Endothelial cell of umbilical vein (primary cell): Measurements from ENCODE around the gene PDE8B. TPM values are rescaled to one million over a fixed set of nuclear protein-coding genes. Genes with fewer than 3 reads are reported as not detected.

ENCODE experiments used
- BruUV-seq: library from RNA; stranded (reverse); fragments of 400-500 nt; replicated peaks from 2 replicates; lab custom pipeline; 2021; lab: Mats Ljungman, UMichigan
- CTCF ChIA-PET: fragments of 300-600, 350-600 bp; sonication (Branson Sonifier 250); formaldehyde crosslinking; loops from one replicate; lab custom pipeline; 2021; ENCODE audit warnings: antibody characterized with exemption, inconsistent platforms; lab: Charles Lee
- POLR2A ChIA-PET: fragments of 300-600, 350-600 bp; sonication (Branson Sonifier 250); formaldehyde crosslinking; loops from one replicate; lab custom pipeline; 2021; ENCODE audit warnings: antibody characterized with exemption, inconsistent platforms; lab: Charles Lee
- DNase-seq: peaks from one replicate; pipeline ENCODE4 v3.0.0-alpha.2; 2011; ENCODE audit warnings: low read depth, low spot score
- FAIRE-seq: peaks from 2 replicates; lab custom pipeline; 2011; peaks lifted over from hg19 to GRCh38; lab: Jason Lieb, UNC
- H2AFZ ChIP-seq: 2 replicates; pipeline ENCODE4 v1.6.0; 2012; ENCODE audit warnings: low read depth, low read length, control low read depth, inconsistent platforms
- H3K27ac ChIP-seq: 2 replicates; pipeline ENCODE4 v1.5.1; 2011; ENCODE audit warnings: low read depth, mild to moderate bottlenecking, control low read depth, low read length, moderate library complexity; ENCODE audit not compliant: insufficient read depth
- H3K27me3 ChIP-seq, 2 experiments: 2 replicates each; pipeline versions ENCODE4 v1.6.0 to v1.6.1; 2011; ENCODE audit warnings: low read length in 2 of 2, mixed read lengths in 1 of 2; ENCODE audit not compliant: control insufficient read depth in 2 of 2, insufficient read depth in 2 of 2
- H3K36me3 ChIP-seq, 2 experiments: 2 replicates in 1 of 2; 3 replicates in 1 of 2; pipeline ENCODE4 v1.5.1; 2011; ENCODE audit warnings: low read length in 2 of 2, mild to moderate bottlenecking in 1 of 2, moderate library complexity in 1 of 2; ENCODE audit not compliant: control insufficient read depth in 2 of 2, insufficient read depth in 2 of 2; ENCODE audit errors: extremely low read depth in 1 of 2
- H3K4me1 ChIP-seq: 3 replicates; pipeline ENCODE4 v1.5.1; 2011; ENCODE audit warnings: mild to moderate bottlenecking, low read length; ENCODE audit not compliant: control insufficient read depth, insufficient read depth; ENCODE audit errors: extremely low read depth
- H3K4me2 ChIP-seq: 2 replicates; pipeline ENCODE4 v1.6.1; 2011; ENCODE audit warnings: low read length, control low read depth, mixed read lengths; ENCODE audit not compliant: insufficient read depth
- H3K4me3 ChIP-seq, 3 experiments: fragments of 200-600 bp in 1 of 3; sonication (generic), shearing (Covaris generic) in 1 of 3; replicated peaks in 1 of 3; 2 replicates each; pipeline ENCODE4 v1.5.1; 2011 to 2016; ENCODE audit warnings: control low read depth in 3 of 3, low read length in 3 of 3, mild to moderate bottlenecking in 2 of 3, inconsistent platforms in 1 of 3, low read depth in 1 of 3, moderate library complexity in 1 of 3; ENCODE audit not compliant: insufficient read depth in 1 of 3
- H3K79me2 ChIP-seq: 2 replicates; pipeline ENCODE4 v1.6.0; 2012; ENCODE audit warnings: low read length, inconsistent platforms; ENCODE audit not compliant: control insufficient read depth, insufficient read depth
- H3K9ac ChIP-seq: replicated peaks from 2 replicates; pipeline ENCODE3; 2011; ENCODE audit warnings: low read length, control low read depth; ENCODE audit not compliant: insufficient read depth; ENCODE audit errors: extremely low read depth
- H3K9me1 ChIP-seq: replicated peaks from 3 replicates; pipeline ENCODE4 v1.6.0; 2011; ENCODE audit warnings: mild to moderate bottlenecking, low read length; ENCODE audit not compliant: control insufficient read depth, insufficient read depth; ENCODE audit errors: extremely low read depth
- H3K9me3 ChIP-seq: replicated peaks from 2 replicates; pipeline ENCODE4 v1.5.1; 2012; ENCODE audit warnings: low read length, inconsistent platforms; ENCODE audit not compliant: control insufficient read depth, insufficient read depth
- H4K20me1 ChIP-seq: replicated peaks from 2 replicates; pipeline ENCODE3; 2011; ENCODE audit warnings: mild to moderate bottlenecking, low read length; ENCODE audit not compliant: control insufficient read depth, insufficient read depth; ENCODE audit errors: extremely low read depth
- EZH2 ChIP-seq: IDR thresholded peaks from 2 replicates; pipeline ENCODE4 v1.6.1; 2012; ENCODE audit warnings: borderline replicate concordance, low read depth, mild to moderate bottlenecking, moderate library complexity, low read length, inconsistent platforms; ENCODE audit not compliant: severe bottlenecking
- FOS ChIP-seq: IDR thresholded peaks from 2 replicates; pipeline ENCODE4 v1.6.1; 2011; ENCODE audit warnings: mild to moderate bottlenecking, low read length, moderate library complexity, borderline replicate concordance; ENCODE audit not compliant: insufficient read depth
- GATA2 ChIP-seq: IDR thresholded peaks from 2 replicates; pipeline ENCODE4 v1.7.0; 2011; ENCODE audit warnings: low read depth, mild to moderate bottlenecking, moderate library complexity, mixed read lengths, low read length; ENCODE audit not compliant: insufficient read length, insufficient read depth
- JUN ChIP-seq: IDR thresholded peaks from 2 replicates; pipeline ENCODE4 v1.6.1; 2011; ENCODE audit warnings: borderline replicate concordance, low read depth; ENCODE audit not compliant: insufficient read length, insufficient read depth
- MYC ChIP-seq: IDR thresholded peaks from one replicate; pipeline ENCODE4 v1.6.1; 2011; ENCODE audit warnings: mild to moderate bottlenecking, low read depth, low read length
- POLR2A ChIP-seq: IDR thresholded peaks from 2 replicates; pipeline ENCODE4 v1.6.1; 2012; ENCODE audit warnings: low read depth, mild to moderate bottlenecking, control low read depth, low read length
- POLR2AphosphoS5 ChIP-seq: IDR thresholded peaks from 2 replicates; pipeline ENCODE4 v1.6.1; 2012; ENCODE audit warnings: low read depth, mild to moderate bottlenecking, control low read depth, low read length, moderate library complexity; ENCODE audit not compliant: insufficient read depth
- dilution Hi-C: fragments of 300-500 bp; cut with MboI; formaldehyde crosslinking; loops from one replicate; pipeline ENCODE4 v1.15.0; 2019; ENCODE audit warnings: low sequenced_read_pairs; ENCODE audit not compliant: extremely low pct_ligation_motif_present
- intact Hi-C: fragments of 100-400 bp; cut with micrococcal nuclease; formaldehyde crosslinking; loops from one replicate; pipeline ENCODE4 v1.10.0; 2022
- polyA plus RNA-seq, 4 experiments: library from polyadenylated mRNA; depleted of rRNA in 3 of 4; stranded (reverse) in 3 of 4; unstranded in 1 of 4; fragments of >200 nt; gene quantifications; 2 replicates each; pipeline versions ENCODE4 v1.2.1 to v1.2.3, GENCODE V29; 2011 to 2012; ENCODE audit warnings: missing spikeins in 1 of 4
- total RNA-seq: library from RNA; stranded (reverse); gene quantifications from 2 replicates; pipeline ENCODE4 v1.2.3, GENCODE V29; 2021
- TF ChIP-seq, protein P1 (sequence below), 2 donors: IDR thresholded peaks; 1 replicate in 1 of 2; 2 replicates in 1 of 2; pipeline ENCODE4 v1.5.1; 2011; ENCODE audit warnings: low read length in 2 of 2, mild to moderate bottlenecking in 2 of 2, moderate library complexity in 2 of 2, control low read depth in 1 of 2, inconsistent platforms in 1 of 2, low read depth in 1 of 2; ENCODE audit not compliant: insufficient read depth in 1 of 2; ENCODE audit errors: extremely low read depth in 1 of 2
- TF ChIP-seq, protein P2 (sequence below): IDR thresholded peaks from 2 replicates; pipeline ENCODE4 v1.6.1; 2011; ENCODE audit not compliant: insufficient read depth, insufficient read length

The PDE8B gene
- total and polyA plus RNA-seq, 2 donors (not counting 3 experiments of a cell fraction or from before 2014, with no cell fraction given): not detected

DNA sequence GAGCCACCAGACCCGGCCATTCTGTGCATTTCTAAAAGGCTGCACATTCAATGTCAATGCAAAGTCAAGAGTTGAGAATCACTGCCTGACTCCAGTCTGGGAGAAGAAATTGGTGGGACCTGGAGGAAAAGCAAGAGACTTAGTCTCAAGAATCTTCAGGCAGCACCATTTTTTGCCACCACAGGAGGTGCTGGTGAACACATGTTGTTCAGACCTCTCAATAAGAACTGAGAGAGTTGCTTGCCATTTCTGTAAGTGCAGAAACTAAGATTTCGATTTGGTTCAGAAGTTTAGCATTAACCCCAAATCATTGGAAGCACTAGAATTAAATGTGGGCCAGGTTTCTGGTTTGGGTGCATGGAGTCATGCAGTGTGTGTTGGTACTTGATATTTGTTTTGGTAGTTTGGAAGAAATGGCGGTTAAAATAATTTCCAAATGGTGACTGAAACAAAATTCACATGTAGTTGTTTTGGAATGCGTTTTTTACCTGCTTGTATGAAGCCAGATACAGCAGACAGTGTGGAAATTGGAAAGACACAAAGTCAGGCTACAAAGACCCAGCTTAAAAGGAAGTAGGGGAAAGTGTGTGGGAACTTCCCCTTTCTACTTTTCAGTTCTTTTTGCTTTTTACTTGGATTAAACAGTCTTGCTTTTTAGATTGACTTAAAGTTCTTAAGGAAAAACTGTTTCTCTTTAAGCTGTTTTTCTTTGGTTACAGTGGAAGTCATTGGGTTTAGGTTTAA lies 20.4 kb downstream of the PDE8B start:
- Histone ChIP-seq H3K27me3 (peaks cover 5 to 12% of the 10 kb centered on the region in 2 experiments), H3K27ac (no peak overlapping the region), H2AFZ (no peak overlapping the region), H3K4me2 (no peak overlapping the region), H4K20me1 (no peaks in the 10 kb centered on the region), H3K4me3 (no peak overlapping the region), H3K36me3 (no peaks in the 10 kb centered on the region), H3K4me1 (no peaks in the 10 kb centered on the region), H3K79me2 (no peaks in the 10 kb centered on the region), H3K9ac (no peak overlapping the region), H3K9me1 (no peaks in the 10 kb centered on the region), H3K9me3 (no peaks in the 10 kb centered on the region)
- intact Hi-C loops (no loop called here), dilution Hi-C loops (no loop called here)
- CTCF ChIA-PET: interaction anchor here (1.9 kb wide), 1 partner anchor 11 kb away, joined by 4 read pairs; no protein-coding TSS in a partner anchor
- DNase-seq (no peak), FAIRE-seq (no peak)
- TF ChIP-seq POLR2A (no peak), JUN (no peak), POLR2AphosphoS5 (no peak), GATA2 (no peak), EZH2 (no peak), MYC (no peak), FOS (no peak)
- TF ChIP-seq, protein P1, sequence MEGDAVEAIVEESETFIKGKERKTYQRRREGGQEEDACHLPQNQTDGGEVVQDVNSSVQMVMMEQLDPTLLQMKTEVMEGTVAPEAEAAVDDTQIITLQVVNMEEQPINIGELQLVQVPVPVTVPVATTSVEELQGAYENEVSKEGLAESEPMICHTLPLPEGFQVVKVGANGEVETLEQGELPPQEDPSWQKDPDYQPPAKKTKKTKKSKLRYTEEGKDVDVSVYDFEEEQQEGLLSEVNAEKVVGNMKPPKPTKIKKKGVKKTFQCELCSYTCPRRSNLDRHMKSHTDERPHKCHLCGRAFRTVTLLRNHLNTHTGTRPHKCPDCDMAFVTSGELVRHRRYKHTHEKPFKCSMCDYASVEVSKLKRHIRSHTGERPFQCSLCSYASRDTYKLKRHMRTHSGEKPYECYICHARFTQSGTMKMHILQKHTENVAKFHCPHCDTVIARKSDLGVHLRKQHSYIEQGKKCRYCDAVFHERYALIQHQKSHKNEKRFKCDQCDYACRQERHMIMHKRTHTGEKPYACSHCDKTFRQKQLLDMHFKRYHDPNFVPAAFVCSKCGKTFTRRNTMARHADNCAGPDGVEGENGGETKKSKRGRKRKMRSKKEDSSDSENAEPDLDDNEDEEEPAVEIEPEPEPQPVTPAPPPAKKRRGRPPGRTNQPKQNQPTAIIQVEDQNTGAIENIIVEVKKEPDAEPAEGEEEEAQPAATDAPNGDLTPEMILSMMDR (IDR thresholded peaks at IDR 0.05; ENCODE audit: extremely low read depth in 1 of 2, insufficient read depth in 1 of 2, low read depth in 1 of 2, low read length in 2 of 2): no peak
- TF ChIP-seq, protein P2, sequence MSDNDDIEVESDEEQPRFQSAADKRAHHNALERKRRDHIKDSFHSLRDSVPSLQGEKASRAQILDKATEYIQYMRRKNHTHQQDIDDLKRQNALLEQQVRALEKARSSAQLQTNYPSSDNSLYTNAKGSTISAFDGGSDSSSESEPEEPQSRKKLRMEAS: no peak
- BruUV-seq: no TSS peak
- POLR2A ChIA-PET: no interaction called here
